ENCODE results near the gene LAMB4.

LAMB4 gene

DNA sequence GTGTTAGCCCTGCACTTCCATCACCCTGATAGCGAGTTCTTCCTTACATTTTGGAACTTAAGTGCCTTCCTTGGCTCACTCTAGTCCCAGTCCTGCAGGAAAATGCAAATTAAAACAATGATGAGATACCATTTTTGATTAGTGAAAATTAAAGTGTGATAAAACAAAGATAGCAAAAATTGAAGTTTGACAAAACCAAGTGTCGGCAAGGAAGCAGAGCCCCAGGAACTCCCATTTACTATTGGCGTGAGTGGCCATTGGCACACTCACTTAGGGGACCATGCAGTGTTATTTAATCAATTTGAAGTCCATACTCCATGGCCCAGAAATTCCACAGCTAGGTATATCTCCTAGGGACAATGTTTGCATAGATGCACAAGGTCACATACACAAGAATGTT, 28.4 kb downstream of the LAMB4 start:
- DNase-seq (ENCODE audit: insufficient read length) (no peak), FAIRE-seq (no peak)
- TF ChIP-seq TAF1 (IDR thresholded peaks at IDR 0.05; ENCODE audit: borderline replicate concordance, low read depth, low read length) (no peak), POLR2A (IDR thresholded peaks at IDR 0.05; ENCODE audit: low read depth, low read length) (no peak), POLR2AphosphoS5 (IDR thresholded peaks at IDR 0.05; ENCODE audit: low read depth, low read length) (no peak)

DNA sequence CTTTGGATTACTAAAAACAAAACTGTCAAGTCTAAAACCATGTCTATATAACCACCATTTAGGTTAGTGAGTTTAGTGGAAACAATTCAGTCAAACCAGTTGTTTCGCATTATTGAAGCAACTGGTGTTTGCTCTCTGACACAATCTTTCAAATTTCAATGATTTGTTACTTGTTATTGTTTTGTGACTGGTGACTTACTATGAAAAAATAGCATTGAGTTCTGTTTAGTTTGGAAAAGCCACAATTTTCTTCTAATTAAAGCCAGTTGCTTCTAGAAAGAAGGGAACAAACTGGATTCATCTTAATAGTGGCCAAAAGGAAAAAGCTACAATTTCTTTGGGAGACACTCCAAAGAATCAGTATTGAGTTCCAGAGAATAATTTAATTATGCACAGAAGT, 30.4 kb downstream of the LAMB4 start:
- FAIRE-seq (no peak), DNase-seq (ENCODE audit: insufficient read length) (no peak)
- TF ChIP-seq POLR2AphosphoS5 (IDR thresholded peaks at IDR 0.05; ENCODE audit: low read depth, low read length) (no peak), TAF1 (IDR thresholded peaks at IDR 0.05; ENCODE audit: borderline replicate concordance, low read depth, low read length) (no peak), POLR2A (IDR thresholded peaks at IDR 0.05; ENCODE audit: low read depth, low read length) (no peak)

DNA sequence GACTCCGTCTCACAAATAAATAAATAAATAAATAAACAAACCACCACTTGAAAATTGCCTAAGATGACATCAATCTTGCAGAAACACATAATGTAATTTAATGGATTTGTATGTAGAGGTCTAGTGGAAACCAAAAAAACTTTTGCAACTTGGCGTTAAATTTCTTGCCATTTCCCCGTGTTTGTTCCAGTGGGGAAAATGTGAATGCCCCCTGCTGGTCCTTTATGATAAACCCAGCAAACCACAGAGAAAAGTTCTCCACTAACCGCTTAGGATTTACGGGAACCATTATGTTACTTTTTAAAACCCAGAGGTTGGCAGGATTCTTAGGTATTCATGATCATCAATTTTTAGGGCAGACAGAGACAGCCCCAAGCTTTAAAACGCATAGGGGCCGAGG, 32.5 kb downstream of the LAMB4 start:
- DNase-seq (ENCODE audit: insufficient read length), result no peak
- TF ChIP-seq TAF1 (IDR thresholded peaks at IDR 0.05; ENCODE audit: borderline replicate concordance, low read depth, low read length), result no peak
- TF ChIP-seq POLR2A (IDR thresholded peaks at IDR 0.05; ENCODE audit: low read depth, low read length), result no peak
- TF ChIP-seq POLR2AphosphoS5 (IDR thresholded peaks at IDR 0.05; ENCODE audit: low read depth, low read length), result no peak
- no peak for FAIRE-seq

DNA sequence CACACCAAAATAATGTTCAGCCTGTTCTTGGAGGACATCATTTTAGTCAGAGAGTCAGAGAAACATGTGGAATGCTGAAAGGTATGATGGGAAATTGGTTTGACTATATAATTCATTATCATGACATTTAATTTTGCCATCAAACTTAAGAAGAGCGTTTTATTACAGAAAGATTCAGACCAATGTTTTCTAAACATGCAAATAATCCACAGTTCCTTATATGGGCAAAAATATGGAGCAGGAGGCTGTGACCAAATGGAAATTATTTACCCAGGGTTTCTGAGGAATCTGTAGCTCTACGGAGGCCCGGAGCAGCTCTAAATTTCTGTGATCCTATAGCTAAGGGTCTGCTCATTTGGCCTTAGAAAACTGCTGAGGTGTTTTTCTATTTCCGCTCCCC, 33.2 kb downstream of the LAMB4 start:
- no peak for DNase-seq (ENCODE audit: insufficient read length)
- TF ChIP-seq TAF1 (IDR thresholded peaks at IDR 0.05; ENCODE audit: borderline replicate concordance, low read depth, low read length), result no peak
- no peak for FAIRE-seq

DNA sequence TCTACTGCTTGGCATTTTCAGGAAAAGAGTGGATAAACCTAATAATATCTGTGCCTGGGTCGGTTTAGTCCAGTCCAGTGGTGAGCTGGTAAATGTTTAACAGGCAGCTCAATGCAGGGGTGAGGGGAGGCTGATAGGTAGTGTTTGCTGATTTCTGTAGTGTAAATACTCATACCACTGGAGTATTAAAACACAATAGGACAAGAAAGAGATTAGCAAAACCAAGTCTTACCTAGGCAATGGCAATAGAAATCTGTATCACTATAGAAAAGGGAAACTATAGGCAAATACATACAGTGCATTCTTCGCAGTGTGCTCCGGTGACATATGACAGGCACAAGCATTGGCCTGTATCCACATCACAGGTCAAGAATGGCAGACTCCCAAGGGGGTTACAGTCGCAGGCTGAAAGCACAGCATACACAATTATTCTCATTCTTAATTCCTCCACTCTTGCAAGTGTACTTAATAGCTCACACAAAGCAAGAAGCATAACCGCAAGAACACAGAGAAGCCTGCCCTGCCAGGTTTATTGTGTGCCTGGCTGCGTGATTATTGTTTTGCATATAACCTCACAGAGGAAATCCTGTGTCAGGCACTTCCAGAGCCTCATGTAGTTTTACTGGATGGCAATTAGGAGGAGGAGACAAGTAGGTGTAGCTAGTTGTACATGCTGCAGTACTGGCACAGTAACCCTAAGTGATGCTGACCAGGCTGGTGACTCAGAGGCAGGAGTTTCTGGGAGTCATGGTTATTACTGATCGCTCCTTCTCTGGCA, 35.0 kb downstream of the LAMB4 start:
- DNase-seq (ENCODE audit: insufficient read length) (no peak), FAIRE-seq (no peak)
- TF ChIP-seq POLR2AphosphoS5 (IDR thresholded peaks at IDR 0.05; ENCODE audit: low read depth, low read length) (no peak), POLR2A (IDR thresholded peaks at IDR 0.05; ENCODE audit: low read depth, low read length) (no peak), TAF1 (IDR thresholded peaks at IDR 0.05; ENCODE audit: borderline replicate concordance, low read depth, low read length) (no peak)

DNA sequence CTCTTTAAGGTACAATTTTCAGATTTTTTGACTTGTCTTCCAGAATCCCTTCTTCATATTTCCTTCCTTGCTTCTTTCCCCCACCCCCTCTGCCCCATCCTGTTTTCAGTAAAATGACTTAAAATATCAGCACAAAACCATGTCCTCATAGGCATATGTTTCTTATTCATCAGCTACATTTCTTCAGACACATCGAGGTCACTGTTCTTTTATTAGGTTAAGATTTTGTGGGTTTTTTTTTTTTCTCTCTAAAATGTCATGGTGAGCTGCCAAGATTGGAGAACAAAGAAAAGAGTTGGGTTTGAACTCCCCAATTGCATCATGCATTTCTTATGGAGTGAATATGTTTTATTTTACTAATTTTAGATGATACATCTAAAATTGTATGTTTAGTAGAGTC, 35.8 kb downstream of the LAMB4 start:
- TF ChIP-seq POLR2A (IDR thresholded peaks at IDR 0.05; ENCODE audit: low read depth, low read length) (no peak), POLR2AphosphoS5 (IDR thresholded peaks at IDR 0.05; ENCODE audit: low read depth, low read length) (no peak), TAF1 (IDR thresholded peaks at IDR 0.05; ENCODE audit: borderline replicate concordance, low read depth, low read length) (no peak)
- DNase-seq (ENCODE audit: insufficient read length) (no peak), FAIRE-seq (no peak)

DNA sequence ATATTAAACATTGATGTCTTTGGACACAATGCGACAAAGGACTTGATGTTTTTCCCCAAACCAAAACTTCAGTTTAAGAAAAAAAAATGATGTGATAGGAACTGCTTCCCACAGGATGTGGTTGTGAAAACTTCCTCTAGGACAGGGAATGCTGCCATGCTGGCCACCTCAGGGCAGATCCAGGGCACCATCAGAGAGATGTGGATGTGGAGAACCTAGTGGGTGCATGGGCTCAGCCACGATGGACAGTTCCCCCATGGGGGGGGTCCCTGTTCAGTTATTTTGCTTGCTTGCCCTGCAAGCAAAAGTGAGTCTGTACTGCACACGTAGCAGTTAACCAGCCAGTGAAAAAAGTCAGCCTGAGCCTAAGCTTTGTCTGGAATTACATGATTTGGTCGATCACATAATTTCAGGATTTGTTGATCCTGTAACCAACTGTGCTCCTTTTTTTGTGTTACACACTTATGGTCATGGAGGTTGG, 36.3 kb downstream of the LAMB4 start:
- no peak for TF ChIP-seq TAF1 (IDR thresholded peaks at IDR 0.05; ENCODE audit: borderline replicate concordance, low read depth, low read length)
- TF ChIP-seq POLR2A (IDR thresholded peaks at IDR 0.05; ENCODE audit: low read depth, low read length), result no peak
- no peak for TF ChIP-seq POLR2AphosphoS5 (IDR thresholded peaks at IDR 0.05; ENCODE audit: low read depth, low read length)
- DNase-seq (ENCODE audit: insufficient read length) (no peak), FAIRE-seq (no peak)

DNA sequence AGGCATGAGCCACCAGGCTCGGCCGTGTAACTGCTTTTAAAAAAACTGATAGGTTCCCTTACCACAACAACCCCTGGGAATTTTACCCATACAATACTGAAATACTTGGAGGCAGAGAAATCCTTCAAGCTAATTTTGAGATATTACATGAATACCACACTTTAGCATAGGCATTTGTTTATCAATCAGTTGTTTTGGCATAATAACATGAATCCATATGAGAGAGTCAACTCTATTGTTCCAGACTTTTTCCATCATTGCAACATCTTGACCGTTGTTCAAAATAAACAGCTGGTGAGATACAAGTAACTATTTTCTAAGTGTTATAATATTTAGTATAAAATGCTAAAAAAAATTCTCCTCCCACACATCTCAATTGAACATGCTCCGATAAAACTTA, 36.8 kb downstream of the LAMB4 start:
- DNase-seq (ENCODE audit: insufficient read length), result no peak
- no peak for FAIRE-seq
- TF ChIP-seq POLR2A (IDR thresholded peaks at IDR 0.05; ENCODE audit: low read depth, low read length), result no peak
- TF ChIP-seq TAF1 (IDR thresholded peaks at IDR 0.05; ENCODE audit: borderline replicate concordance, low read depth, low read length), result no peak
- no peak for TF ChIP-seq POLR2AphosphoS5 (IDR thresholded peaks at IDR 0.05; ENCODE audit: low read depth, low read length)

DNA sequence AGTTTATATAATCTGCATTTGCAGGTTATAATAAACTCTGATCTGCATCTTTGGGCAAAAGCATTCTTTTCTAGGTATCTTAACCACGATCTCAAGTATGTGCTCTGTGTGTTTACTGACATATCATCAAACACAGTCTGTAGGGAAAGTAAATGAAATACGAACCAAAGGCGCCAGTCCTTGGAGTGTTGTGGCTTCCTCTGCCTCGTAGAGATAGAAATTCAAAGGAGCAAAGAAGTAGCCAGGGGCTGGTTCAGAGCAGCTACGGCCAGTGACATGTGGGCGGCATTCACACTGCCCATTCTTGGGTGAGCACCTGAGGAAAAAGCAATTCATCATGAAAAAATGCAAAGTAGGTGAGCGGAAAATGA, 38.7 kb downstream of the LAMB4 start:
- no peak for FAIRE-seq
- no peak for TF ChIP-seq POLR2A (IDR thresholded peaks at IDR 0.05; ENCODE audit: low read depth, low read length)
- TF ChIP-seq POLR2AphosphoS5 (IDR thresholded peaks at IDR 0.05; ENCODE audit: low read depth, low read length), result no peak
- no peak for TF ChIP-seq TAF1 (IDR thresholded peaks at IDR 0.05; ENCODE audit: borderline replicate concordance, low read depth, low read length)
- DNase-seq (ENCODE audit: insufficient read length), result no peak

DNA sequence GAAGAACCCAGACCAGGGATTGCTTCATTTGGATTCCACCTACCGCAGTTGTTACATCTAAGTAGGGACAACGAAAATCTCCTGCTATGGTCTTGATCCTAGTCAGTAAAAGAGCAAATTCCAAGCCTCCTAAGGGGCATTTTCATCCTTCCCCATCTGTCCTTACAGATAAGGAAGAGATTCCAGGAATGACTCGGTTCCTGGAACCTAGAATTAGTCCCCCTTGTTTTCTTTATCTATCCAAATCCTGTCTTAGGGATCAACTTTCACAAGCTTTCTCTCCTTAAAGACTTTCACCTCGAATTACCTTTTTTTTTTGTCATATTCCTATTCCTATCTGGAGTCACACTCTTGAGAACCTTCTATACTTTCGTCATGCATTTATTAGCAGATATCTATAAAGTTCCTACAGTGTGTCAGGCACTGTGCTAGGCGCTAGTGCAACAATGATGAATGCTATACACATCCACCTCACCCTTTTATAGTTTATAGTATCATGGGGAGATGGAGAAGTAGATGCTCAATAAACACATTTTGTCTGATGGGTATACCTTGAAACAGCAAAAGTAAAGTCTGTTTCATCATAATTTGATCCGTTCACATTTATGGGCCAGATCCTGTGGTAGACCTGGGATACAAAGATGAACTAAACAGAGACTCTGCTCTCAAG, 39.2 kb downstream of the LAMB4 start:
- TF ChIP-seq TAF1 (IDR thresholded peaks at IDR 0.05; ENCODE audit: borderline replicate concordance, low read depth, low read length) (no peak), POLR2AphosphoS5 (IDR thresholded peaks at IDR 0.05; ENCODE audit: low read depth, low read length) (no peak), POLR2A (IDR thresholded peaks at IDR 0.05; ENCODE audit: low read depth, low read length) (no peak)
- DNase-seq (ENCODE audit: insufficient read length) (no peak), FAIRE-seq (no peak)

DNA sequence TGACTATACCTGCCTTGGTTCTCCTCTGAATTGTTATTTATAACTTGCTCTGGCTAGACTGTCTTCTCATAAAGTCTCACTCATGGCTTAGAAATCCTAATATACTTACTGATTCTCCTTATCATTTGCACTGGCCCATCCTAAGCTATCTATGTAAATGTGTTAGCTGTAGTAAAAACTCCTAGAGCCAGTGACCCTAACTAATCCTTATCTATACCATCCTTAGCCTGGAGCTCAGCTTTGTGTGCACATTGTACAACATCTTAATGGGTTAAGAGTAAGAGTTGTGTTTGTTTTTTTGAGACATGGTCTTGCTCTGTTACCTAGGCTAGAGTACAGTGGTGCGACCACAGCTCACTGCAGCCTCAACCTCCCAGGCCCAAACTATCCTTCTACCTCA, 40.8 kb downstream of the LAMB4 start:
- FAIRE-seq, result no peak
- no peak for DNase-seq (ENCODE audit: insufficient read length)
- TF ChIP-seq POLR2A (IDR thresholded peaks at IDR 0.05; ENCODE audit: low read depth, low read length), result no peak
- TF ChIP-seq TAF1 (IDR thresholded peaks at IDR 0.05; ENCODE audit: borderline replicate concordance, low read depth, low read length), result no peak
- no peak for TF ChIP-seq POLR2AphosphoS5 (IDR thresholded peaks at IDR 0.05; ENCODE audit: low read depth, low read length)

DNA sequence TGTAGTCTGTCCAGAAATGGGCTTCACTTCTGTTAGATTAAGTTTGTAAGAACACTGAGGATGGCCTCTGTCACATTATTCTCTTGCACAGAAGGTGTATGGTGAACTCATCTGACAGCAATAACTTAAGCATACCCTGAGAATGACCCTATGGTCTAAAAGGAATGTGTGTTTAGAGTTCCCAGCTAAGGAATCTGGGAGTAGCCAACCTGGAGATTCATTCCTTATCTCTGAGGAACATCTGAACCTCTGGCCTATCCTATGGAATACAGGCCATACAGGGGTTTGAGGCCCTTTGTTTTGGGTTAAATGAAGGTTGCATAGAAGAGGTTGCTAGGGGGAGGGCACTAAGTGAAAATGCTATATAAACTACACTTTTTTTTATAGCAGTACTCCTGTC, 41.4 kb downstream of the LAMB4 start:
- TF ChIP-seq POLR2A (IDR thresholded peaks at IDR 0.05; ENCODE audit: low read depth, low read length) (no peak), POLR2AphosphoS5 (IDR thresholded peaks at IDR 0.05; ENCODE audit: low read depth, low read length) (no peak), TAF1 (IDR thresholded peaks at IDR 0.05; ENCODE audit: borderline replicate concordance, low read depth, low read length) (no peak)
- DNase-seq (ENCODE audit: insufficient read length) (no peak), FAIRE-seq (no peak)
